ENCODE measurements around the gene HOXD3.
A peak's percentile ranks its signal among the peaks of the same experiment; 100 is the strongest.

DNA sequence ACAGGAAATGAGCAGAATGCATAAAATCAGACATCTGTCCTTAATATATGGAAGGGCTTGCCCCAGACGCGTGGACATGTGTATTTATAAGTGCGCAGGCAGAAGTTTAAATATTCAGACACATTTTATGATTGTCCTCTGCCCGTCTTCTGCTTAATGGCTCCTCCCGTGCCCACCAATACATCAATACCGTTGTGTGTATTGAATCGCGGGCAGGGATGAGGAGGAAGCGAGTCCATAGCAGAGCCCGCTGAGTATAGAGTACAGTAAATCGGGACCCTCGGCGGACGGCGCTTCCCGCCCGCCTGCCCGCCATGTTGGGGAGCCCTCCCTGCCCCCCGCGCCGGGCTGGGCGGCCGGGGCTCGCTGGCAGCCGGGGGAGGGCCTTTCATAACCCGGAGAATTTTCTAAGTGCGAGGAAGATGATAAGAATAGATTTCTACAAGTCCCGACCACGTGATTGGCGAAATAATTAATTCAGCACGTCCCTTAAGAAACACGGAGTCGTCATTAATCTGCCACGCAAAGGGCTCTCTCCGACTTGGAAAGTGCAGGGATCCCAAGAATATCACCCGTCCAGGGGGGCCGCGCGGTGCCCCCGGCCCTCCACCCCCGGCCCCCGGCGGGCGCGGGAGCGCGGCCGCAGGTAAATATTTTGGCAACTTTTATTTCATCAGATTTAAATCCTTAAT, at the start of gene HOXD3:
- TF ChIP-seq, protein P1, sequence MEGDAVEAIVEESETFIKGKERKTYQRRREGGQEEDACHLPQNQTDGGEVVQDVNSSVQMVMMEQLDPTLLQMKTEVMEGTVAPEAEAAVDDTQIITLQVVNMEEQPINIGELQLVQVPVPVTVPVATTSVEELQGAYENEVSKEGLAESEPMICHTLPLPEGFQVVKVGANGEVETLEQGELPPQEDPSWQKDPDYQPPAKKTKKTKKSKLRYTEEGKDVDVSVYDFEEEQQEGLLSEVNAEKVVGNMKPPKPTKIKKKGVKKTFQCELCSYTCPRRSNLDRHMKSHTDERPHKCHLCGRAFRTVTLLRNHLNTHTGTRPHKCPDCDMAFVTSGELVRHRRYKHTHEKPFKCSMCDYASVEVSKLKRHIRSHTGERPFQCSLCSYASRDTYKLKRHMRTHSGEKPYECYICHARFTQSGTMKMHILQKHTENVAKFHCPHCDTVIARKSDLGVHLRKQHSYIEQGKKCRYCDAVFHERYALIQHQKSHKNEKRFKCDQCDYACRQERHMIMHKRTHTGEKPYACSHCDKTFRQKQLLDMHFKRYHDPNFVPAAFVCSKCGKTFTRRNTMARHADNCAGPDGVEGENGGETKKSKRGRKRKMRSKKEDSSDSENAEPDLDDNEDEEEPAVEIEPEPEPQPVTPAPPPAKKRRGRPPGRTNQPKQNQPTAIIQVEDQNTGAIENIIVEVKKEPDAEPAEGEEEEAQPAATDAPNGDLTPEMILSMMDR (conservative IDR thresholded peaks at IDR 0.05; ENCODE audit: low read depth in 2 of 2) = no peak
- TF ChIP-seq EZH2 (IDR thresholded peaks at IDR 0.05; ENCODE audit: low read depth, unreplicated experiment) (peak; percentile 97), POLR2AphosphoS5 (IDR thresholded peaks at IDR 0.05; ENCODE audit: low read depth) (no peak)
- TF ChIP-seq, protein P2, sequence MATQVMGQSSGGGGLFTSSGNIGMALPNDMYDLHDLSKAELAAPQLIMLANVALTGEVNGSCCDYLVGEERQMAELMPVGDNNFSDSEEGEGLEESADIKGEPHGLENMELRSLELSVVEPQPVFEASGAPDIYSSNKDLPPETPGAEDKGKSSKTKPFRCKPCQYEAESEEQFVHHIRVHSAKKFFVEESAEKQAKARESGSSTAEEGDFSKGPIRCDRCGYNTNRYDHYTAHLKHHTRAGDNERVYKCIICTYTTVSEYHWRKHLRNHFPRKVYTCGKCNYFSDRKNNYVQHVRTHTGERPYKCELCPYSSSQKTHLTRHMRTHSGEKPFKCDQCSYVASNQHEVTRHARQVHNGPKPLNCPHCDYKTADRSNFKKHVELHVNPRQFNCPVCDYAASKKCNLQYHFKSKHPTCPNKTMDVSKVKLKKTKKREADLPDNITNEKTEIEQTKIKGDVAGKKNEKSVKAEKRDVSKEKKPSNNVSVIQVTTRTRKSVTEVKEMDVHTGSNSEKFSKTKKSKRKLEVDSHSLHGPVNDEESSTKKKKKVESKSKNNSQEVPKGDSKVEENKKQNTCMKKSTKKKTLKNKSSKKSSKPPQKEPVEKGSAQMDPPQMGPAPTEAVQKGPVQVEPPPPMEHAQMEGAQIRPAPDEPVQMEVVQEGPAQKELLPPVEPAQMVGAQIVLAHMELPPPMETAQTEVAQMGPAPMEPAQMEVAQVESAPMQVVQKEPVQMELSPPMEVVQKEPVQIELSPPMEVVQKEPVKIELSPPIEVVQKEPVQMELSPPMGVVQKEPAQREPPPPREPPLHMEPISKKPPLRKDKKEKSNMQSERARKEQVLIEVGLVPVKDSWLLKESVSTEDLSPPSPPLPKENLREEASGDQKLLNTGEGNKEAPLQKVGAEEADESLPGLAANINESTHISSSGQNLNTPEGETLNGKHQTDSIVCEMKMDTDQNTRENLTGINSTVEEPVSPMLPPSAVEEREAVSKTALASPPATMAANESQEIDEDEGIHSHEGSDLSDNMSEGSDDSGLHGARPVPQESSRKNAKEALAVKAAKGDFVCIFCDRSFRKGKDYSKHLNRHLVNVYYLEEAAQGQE (IDR thresholded peaks at IDR 0.05; ENCODE audit: unreplicated experiment) = no peak
